ENCODE measurements around the gene ZNF839.

ZNF839 gene

DNA sequence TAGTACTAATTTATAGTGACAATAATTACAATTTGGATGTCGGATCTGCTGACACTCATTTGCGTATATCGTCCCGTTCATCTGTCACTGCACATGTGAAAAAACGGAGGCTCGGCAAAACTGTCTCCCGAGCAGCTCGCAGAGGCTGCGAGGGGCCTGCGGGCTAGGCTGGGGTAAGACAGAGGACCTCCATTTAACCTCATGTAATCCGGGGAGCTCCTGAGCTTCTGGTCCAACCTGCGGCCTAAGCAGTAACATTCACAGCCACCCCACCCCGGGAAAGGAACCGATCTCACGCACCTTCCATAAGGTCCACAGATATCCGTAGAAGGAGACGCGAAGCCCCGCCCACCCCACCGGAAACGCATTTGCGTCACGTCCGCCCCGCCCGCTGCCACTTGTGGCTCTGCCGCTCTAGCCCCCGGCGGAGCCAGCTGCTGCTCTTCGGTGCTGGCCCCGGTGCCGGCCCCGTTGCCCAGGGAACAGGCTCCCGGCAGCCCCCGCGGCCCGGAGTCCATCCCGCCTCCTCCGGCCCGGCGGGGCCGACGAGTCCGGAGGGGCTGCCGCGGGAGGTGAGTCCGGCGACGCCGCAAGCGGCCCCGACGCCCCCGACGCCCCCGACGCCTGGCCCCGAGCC is 43.1 kb downstream of the ZNF839 start, which contains the start of the genes CINP and TECPR2:
Gene CINP, minus strand, starts transcription at position 346 of the 637 bp plus-strand sequence. Its CDS starts 39 bp downstream, at position 307.
Gene TECPR2, plus strand, starts transcription at position 397 of the 637 bp plus-strand sequence. CDS start 13,781 bp downstream, outside the sequence.
- no peaks in the 10 kb centered on the region for H3K27me3 ChIP-seq (replicated peaks; ENCODE audit: insufficient read depth, low read length)
- TF ChIP-seq EZH2phosphoT487 (IDR thresholded peaks at IDR 0.05; ENCODE audit: low read length) (no peak), EZH2 (optimal IDR thresholded peaks at IDR 0.05; ENCODE audit: low read depth, low read length) (no peak)
- TF ChIP-seq, protein P1, sequence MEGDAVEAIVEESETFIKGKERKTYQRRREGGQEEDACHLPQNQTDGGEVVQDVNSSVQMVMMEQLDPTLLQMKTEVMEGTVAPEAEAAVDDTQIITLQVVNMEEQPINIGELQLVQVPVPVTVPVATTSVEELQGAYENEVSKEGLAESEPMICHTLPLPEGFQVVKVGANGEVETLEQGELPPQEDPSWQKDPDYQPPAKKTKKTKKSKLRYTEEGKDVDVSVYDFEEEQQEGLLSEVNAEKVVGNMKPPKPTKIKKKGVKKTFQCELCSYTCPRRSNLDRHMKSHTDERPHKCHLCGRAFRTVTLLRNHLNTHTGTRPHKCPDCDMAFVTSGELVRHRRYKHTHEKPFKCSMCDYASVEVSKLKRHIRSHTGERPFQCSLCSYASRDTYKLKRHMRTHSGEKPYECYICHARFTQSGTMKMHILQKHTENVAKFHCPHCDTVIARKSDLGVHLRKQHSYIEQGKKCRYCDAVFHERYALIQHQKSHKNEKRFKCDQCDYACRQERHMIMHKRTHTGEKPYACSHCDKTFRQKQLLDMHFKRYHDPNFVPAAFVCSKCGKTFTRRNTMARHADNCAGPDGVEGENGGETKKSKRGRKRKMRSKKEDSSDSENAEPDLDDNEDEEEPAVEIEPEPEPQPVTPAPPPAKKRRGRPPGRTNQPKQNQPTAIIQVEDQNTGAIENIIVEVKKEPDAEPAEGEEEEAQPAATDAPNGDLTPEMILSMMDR (IDR thresholded peaks at IDR 0.05; ENCODE audit: low read length), result no peak
- DNase-seq, result peak; percentile 90
- H3K9me3 ChIP-seq (replicated peaks; ENCODE audit: insufficient read depth, low read length), result no peaks in the 10 kb centered on the region
- H3K4me1 ChIP-seq (ENCODE audit: low read length), result 0 out of 2 replicates have a peak, but pooled peaks cover 4% of the 10 kb centered on the region
- H3K4me3 ChIP-seq (ENCODE audit: low read length), result peak within 1 kb of the TSS; percentile 81
- H3K79me2 ChIP-seq (ENCODE audit: low read length), result peaks cover 21% of the 10 kb centered on the region
- H3K9ac ChIP-seq (ENCODE audit: low read length), result peak within 1 kb of the TSS; percentile 88
- peak within 1 kb of the TSS; percentile 53; the same call in 1 of the 2 replicates for H3K27ac ChIP-seq (ENCODE audit: low read length)
- H3K4me2 ChIP-seq (ENCODE audit: low read depth, low read length), result peak within 1 kb of the TSS; percentile 77
- no peaks in the 10 kb centered on the region for H3K9me2 ChIP-seq (replicated peaks; ENCODE audit: insufficient read depth, low read length)
- no peaks in the 10 kb centered on the region for H3K36me3 ChIP-seq (replicated peaks; ENCODE audit: insufficient read depth, low read length)
- H2AFZ ChIP-seq (ENCODE audit: low read length), result peak within 1 kb of the TSS; percentile 83
- H4K20me1 ChIP-seq (ENCODE audit: insufficient read depth, low read length), result no peaks in the 10 kb centered on the region
- H3F3A ChIP-seq (ENCODE audit: insufficient read depth, low read length), result no peaks in the 10 kb centered on the region

DNA sequence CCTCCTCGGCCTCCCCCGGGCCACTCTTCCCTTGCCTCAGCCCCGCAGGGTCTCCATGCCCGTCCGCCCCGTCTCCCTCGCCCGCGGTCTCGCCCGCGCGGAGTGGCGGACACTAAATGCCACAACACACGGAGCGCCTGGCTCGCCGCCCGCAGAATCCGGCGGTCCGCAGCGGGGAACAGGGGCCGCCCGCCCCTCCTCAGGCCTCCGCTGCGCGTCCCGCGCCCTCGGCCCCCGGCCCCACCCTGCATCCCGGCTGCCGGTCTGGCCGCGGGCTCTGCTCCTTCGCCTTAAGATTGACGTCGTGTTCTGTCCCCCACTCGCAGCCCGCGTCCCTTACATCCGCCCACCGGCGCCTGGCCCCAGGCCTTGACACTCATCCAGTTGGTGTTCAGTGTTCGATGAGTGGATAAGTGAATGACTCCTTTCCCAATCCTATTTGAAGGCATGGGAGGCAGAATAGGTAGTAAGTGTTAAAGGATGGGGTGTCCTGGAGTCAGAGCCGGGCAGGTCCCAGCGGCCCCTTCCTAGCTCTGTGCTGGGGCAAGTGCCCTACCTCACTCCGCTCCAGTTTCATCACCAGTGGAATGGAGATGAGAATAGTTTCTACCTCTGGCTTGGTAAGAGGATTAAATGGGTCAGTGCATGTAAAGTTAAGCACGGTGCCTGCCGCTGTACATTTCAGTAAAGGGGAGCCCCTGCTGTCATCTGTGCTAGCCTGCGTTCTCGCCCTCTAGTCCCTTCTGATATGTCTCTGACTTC is 43.8 kb downstream of the ZNF839 start:
- Histone ChIP-seq H3K4me2 (ENCODE audit: low read depth, low read length) (peak overlapping the region; percentile 72), H3K79me2 (ENCODE audit: low read length) (peaks cover 21% of the 10 kb centered on the region), H3K9ac (ENCODE audit: low read length) (peak overlapping the region; percentile 74), H2AFZ (ENCODE audit: low read length) (peak overlapping the region; percentile 51; the same call in 1 of the 2 replicates), H4K20me1 (ENCODE audit: insufficient read depth, low read length) (no peaks in the 10 kb centered on the region), H3F3A (ENCODE audit: insufficient read depth, low read length) (no peaks in the 10 kb centered on the region), H3K27ac (ENCODE audit: low read length) (peak overlapping the region; percentile 23; the same call in 1 of the 2 replicates), H3K27me3 (replicated peaks; ENCODE audit: insufficient read depth, low read length) (no peaks in the 10 kb centered on the region), H3K9me2 (replicated peaks; ENCODE audit: insufficient read depth, low read length) (no peaks in the 10 kb centered on the region), H3K4me3 (ENCODE audit: low read length) (peak overlapping the region; percentile 79), H3K9me3 (replicated peaks; ENCODE audit: insufficient read depth, low read length) (no peaks in the 10 kb centered on the region), H3K36me3 (replicated peaks; ENCODE audit: insufficient read depth, low read length) (no peaks in the 10 kb centered on the region), H3K4me1 (ENCODE audit: low read length) (0 out of 2 replicates have a peak, but pooled peaks cover 4% of the 10 kb centered on the region)
- DNase-seq, result no peak
- TF ChIP-seq, protein P1 (IDR thresholded peaks at IDR 0.05; ENCODE audit: low read length), result no peak
- TF ChIP-seq EZH2phosphoT487 (IDR thresholded peaks at IDR 0.05; ENCODE audit: low read length) (no peak), EZH2 (optimal IDR thresholded peaks at IDR 0.05; ENCODE audit: low read depth, low read length) (no peak)

DNA sequence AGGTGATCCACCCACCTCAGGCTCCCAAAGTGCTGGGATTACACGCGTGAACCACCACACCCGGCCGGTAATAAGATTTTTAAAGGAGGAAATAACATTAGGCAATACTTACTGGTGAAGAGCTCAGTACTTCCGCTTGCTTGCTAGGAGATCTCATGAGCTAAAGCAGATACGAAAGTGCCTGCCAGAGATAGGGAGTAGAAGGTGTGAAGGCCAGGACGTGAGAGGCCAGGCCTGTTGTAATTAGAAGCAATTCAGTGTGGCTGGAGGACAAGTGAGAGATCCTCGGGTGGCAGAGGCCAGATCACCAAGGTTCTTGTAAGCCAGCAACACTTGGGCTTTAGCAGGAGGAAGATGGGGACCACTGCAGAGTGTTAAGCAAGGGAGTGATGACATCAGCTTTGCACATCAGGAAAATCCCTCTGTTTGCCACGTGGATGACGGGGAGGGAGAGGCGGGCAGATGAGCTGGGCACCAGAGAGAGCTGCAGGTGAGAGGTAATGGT is 50.8 kb downstream of the ZNF839 start:
- Histone ChIP-seq H3K9me3 (replicated peaks; ENCODE audit: insufficient read depth, low read length) (no peaks in the 10 kb centered on the region), H4K20me1 (ENCODE audit: insufficient read depth, low read length) (no peaks in the 10 kb centered on the region), H2AFZ (ENCODE audit: low read length) (no peak overlapping the region), H3K36me3 (replicated peaks; ENCODE audit: insufficient read depth, low read length) (no peaks in the 10 kb centered on the region), H3K9me2 (replicated peaks; ENCODE audit: insufficient read depth, low read length) (no peaks in the 10 kb centered on the region), H3K27ac (ENCODE audit: low read length) (no peak overlapping the region), H3K9ac (ENCODE audit: low read length) (no peak overlapping the region), H3F3A (ENCODE audit: insufficient read depth, low read length) (no peaks in the 10 kb centered on the region), H3K4me3 (ENCODE audit: low read length) (no peak overlapping the region), H3K27me3 (replicated peaks; ENCODE audit: insufficient read depth, low read length) (no peaks in the 10 kb centered on the region), H3K4me2 (ENCODE audit: low read depth, low read length) (no peak overlapping the region), H3K79me2 (ENCODE audit: low read length) (no peaks in the 10 kb centered on the region), H3K4me1 (ENCODE audit: low read length) (no peaks in the 10 kb centered on the region)
- TF ChIP-seq EZH2phosphoT487 (IDR thresholded peaks at IDR 0.05; ENCODE audit: low read length) (no peak), EZH2 (optimal IDR thresholded peaks at IDR 0.05; ENCODE audit: low read depth, low read length) (no peak)
- TF ChIP-seq, protein P1 (IDR thresholded peaks at IDR 0.05; ENCODE audit: low read length), result no peak
- no peak for DNase-seq
